GM21390 (cell line): ENCODE results near the gene CORO1C.
A peak's percentile ranks its signal among the peaks of the same experiment; 100 is the strongest.
"Not testable (repeated sequence)": the region's sequence is repeated elsewhere in the genome, so short reads cannot be mapped to it uniquely, and the experiment has no call there.

Source experiments
- ATAC-seq: cut with Tn5 transposase; IDR thresholded peaks from one replicate; pipeline ENCODE4 v1.9.1; 2021; ENCODE audit not compliant: unreplicated experiment

Gene CORO1C

GRCh38 chr12:108679106-108679681 lies 52.1 kb downstream of the CORO1C start:
- no peak for ATAC-seq

DNA sequence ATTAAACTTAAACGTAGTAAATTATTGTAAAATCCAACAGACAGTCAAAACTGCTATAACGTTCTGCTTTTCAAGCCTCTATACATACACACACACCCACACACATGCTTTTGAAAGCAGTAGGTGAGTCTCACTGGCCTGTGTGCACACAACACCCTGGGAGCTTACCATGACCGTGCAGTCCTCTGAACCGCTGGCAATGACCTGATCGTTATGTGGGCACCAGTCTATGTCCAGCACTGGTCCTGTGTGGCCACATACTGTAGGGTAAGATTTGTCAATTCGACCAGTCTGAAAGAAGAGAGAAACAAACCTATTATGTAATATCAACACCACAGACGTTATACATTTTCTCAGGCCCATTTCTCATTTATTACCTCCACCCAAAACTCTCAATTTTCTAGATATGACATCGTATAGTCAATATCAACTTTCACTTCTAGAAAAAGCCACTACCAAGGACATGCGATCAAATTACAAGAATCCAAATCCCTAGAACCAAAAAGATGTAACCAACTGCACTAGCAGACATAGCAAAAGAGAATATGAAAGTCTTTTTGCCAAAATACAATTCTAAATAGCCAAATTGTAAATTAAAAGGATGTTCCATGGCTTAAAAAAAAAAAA lies 53.1 kb downstream of the CORO1C start:
- ATAC-seq: no peak

DNA sequence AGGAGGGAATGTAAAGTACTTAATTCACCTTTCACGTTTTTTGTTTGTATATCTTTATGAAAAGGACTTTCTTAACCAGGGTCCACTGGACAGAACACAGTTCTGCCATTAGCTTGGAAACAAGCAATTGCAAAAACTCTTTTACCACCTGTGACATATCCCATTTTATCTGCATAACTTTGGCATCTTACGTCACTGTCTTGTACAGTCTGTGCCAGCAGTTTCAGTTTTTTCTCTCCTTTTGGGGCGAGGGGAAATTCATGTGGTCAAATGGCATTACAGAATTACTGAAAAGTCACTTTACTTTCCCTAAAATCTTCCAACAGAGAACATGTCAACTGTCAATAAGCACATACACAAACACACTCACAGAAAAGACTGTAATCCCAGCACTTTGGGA lies 53.9 kb downstream of the CORO1C start:
- no peak for ATAC-seq

DNA sequence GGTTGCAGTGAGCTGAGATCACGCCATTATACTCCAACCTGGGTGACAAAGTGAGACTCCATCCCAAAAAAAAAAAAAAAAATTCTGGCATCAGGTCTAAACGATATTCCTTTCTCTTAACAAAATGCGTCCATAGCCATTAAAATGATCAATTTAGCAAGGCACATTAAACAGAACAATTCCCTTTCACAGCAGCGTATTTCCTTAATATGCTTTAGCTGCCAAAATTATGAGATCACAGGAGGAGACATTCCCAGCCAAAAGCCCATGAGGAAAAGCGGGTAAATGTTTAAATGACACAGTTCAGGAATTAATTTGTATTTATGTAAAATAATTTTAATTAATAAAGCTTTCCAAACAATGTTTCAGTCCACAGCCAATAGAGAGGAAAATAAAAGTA lies 54.6 kb downstream of the CORO1C start:
- ATAC-seq: no peak

- no peak for ATAC-seq
Observed at GRCh38 chr12:108675792-108676191, 55.5 kb downstream of the CORO1C start.

GRCh38 chr12:108672054-108672453 lies 59.3 kb downstream of the CORO1C start:
- ATAC-seq: no peak

DNA sequence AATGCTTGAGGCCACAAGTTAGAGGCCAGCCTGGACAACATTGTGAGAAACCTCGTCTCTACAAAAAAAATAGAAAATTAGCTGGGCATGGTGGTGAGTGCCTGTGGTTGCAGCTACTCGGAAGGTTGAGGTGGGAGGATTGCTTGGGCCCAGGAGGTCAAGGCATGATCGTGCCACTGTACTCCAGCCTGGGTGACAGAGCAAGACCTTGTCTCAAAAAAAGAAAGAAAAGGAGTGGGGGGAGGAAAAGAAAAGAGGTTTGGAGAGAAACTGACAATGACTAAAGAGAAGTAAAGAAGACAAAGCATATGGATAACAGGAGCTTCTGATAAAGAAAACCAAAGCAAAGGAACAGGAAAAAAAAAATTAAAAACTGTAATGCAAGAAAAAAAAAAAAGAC lies 60.2 kb downstream of the CORO1C start:
- no peak for ATAC-seq

GRCh38 chr12:108670066-108670631 lies 61.2 kb downstream of the CORO1C start:
- ATAC-seq: no peak

- no peak for ATAC-seq
Observed at GRCh38 chr12:108668542-108668941, 62.8 kb downstream of the CORO1C start.

DNA sequence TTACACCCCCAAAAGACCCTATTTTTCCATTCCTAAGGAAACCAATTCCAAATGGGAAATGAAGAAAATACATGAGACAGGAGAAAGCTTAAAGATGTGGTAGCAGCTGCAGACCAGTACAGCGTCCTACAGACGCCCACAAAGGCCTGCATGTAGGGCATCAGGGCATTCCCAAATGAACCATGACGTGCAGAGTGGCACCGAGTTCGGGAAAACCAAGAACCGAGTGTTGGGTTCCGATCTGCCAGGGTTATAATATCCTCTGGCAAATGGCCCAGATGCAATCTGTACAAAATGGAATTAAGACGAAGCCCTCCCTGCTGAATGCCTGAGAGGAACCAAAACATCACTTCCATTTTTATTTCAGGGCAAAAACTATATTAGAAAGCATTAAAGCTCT lies 63.3 kb downstream of the CORO1C start:
- ATAC-seq: no peak

DNA sequence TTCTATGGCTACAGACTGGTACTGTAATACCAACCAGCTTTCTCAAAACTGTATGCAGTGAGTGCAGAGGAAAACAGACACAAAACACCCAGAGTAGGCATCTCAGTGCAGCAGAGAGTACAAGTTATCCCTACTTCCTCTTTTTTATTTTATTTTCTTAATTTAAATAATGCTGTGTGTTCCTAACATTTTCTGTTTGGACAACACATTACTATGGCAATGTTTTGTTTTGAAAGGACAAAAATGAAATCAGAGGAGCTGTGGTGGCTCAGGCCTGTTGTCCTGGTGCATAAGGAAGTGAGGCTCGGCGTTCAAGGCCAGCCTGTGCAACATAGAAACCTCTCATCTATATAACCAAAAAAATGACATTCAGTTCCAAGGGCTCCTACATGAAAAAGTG lies 64.0 kb downstream of the CORO1C start:
- ATAC-seq: no peak

- no peak for ATAC-seq
Observed at GRCh38 chr12:108666401-108666881, 64.9 kb downstream of the CORO1C start.

DNA sequence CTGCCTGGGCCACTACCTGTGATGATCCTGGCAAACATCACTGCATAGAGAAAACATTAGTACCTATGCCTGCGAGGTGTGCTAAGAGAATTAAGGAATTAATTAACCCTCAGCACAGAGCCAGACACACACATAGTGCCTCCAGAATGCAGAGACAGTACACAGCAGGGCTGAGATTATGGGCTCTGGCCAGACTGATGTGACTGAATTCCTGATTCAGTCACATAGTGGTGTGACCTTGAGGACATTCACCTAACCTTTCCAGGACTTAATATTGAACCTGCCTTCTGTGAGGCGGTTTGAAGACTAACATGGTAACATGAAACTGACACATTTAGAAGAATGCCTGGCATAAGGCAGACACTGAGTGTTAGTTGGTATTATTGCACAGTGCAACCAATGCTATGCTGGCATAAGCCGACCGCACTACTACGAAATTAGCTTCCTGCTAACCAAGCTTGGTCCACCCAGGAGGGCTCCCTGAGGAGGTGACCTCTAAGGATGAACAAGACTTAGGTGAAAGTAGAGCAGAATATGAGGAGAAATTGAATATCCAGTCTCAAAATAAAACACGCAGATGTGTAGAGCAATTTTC lies 65.6 kb downstream of the CORO1C start:
- no peak for ATAC-seq

DNA sequence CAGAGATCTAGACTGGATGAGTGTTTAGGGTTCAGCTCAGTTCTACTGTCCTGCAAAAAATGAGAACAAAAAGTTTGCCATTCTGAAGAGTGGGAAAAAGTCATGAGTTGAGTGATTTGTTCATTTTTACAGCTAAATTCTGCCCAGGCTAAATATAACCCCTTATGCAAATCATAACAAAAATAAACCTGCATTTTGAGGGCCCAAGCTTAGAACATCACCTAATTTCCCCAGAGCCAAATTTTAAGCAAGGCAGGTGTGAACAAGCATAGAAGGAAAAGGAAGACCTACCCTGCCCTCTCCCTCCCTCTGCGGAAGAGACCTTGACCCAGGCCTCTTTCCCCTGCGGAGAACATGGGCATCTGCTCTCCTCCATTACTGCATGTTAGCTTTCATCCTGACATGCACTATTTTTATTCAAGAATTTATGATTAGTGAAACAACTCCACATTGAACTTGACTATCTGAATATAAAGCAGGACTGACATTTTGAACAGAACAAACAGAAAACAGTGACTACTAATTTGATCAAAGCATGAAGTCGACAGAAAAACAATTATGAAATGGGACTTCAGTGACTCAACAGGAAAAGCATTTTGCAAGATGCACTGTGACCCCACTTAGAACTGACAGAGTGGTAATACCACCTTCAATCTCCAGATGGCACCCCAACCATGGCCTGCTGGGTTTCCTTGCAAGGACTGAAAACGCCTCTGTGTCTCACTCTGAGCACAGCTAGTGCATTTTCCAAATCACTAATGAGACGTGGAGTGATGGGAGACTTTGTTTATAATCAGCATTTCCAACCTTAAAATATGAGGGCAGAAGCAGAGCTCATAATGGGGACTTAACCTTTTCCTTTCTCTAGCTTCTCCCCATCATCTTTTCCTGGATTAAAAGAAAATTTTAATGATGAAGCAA lies 66.7 kb downstream of the CORO1C start:
- peak; percentile 66 for ATAC-seq

DNA sequence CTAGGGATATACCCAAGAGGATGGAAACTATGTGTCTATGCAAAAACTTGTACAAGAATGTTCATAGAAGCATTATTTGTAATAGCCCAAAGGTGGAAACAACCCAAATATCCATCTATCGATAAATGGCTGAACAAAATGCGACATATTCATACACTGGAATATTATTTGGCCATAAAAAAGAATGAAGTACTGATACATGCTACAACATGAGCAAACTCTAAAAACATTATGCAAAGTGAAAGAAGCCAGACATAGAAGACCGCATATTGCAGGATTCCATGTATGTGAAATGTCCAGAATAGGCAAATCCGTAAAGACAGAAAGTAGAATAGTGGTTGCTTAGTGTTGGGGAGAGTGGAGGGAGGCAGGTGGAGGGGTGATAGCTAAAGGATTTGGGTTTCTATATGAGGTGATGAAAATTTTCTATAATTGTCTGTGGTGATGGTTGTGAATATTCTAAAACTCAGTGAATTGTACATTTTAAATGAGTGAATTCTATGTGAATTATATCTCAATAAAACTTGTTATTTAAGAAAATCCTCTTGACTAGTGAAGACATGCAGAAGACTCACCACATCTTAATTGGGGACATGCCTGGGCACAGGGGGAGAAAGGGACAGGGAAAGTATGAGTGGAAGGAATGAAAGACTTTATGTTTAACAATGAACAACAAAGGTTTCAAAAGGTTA lies 67.8 kb downstream of the CORO1C start:
- ATAC-seq: no peak

GRCh38 chr12:108658115-108658514 lies 73.2 kb downstream of the CORO1C start:
- ATAC-seq: not testable (repeated sequence)

GRCh38 chr12:108657130-108657745 lies 74.1 kb downstream of the CORO1C start:
- no peak for ATAC-seq

DNA sequence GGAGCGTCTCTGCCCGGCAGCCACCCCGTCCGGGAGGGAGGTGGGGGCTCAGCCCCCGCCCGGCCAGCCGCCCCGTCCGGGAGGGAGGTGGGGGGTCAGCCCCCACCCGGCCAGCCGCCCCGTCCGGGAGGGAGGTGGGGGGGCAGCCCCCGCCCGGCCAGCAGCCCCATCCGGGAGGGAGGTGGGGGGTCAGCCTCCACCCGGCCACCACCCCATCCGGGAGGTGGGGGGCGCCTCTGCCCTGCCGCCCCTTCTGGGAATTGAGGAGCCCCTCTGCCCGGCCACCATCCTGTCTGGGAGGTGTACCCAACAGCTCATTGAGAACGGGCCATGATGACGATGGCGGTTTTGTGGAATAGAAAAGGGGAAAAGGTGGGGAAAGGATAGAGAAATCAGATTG lies 75.1 kb downstream of the CORO1C start:
- not testable (repeated sequence) for ATAC-seq

GRCh38 chr12:108655812-108656175 lies 75.5 kb downstream of the CORO1C start:
- ATAC-seq: not testable (repeated sequence)

DNA sequence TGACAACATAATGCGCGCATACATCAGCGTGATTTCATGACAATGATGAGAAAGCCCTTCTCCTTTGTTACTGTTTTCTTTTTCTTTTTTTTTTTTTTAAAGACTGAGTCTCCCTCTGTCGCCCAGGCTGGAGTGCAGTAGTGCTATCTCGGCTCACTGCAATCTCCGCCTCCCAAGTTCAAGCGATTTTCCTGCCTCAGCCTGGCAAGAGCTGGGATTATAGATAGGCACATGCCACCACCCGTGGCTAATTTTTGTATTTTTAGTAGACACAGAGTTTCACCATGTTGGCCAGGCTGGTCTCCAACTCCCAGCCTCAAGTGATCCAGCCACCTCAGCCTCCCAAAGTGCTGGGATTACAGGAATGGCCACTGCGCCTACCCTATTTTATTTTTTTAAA lies 76.7 kb downstream of the CORO1C start:
- ATAC-seq: not testable (repeated sequence)
